ENCODE measurements around the gene OR10K1.

DNA sequence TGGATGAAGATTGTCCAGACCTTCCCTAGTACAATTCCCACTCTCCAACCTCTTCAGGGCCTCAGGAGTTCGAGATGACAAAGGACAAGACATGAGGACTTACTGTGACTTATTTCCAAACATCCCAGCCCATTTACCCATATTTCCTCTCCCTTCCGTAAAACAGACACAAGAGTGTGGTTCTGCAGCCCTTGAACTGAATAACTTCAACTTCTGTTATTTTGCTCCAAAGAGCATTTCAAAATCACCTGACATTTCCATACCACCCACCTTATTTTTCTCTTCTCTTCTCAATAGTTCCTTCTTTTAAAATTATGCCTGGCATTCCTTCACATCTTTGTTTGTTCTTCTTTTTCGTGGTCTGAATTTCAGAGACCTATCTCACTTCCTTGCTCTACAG is 26.9 kb upstream of the OR10K1 start:
- TF ChIP-seq CTCF (IDR thresholded peaks at IDR 0.05; ENCODE audit: borderline replicate concordance, extremely low read depth, low read length, poor library complexity, severe bottlenecking) (no peak), EZH2 (IDR thresholded peaks at IDR 0.05; ENCODE audit: borderline replicate concordance, low read depth, low read length, severe bottlenecking) (no peak)
